Stromal cell of bone marrow (primary cell): ENCODE data around the gene ZNF334.

Experiments used
- DNase-seq: peaks from one replicate; pipeline ENCODE4 v3.0.0-alpha.2; 2012; ENCODE audit warnings: low read depth

Gene ZNF334

GRCh38 chr20:46512943-46513844 lies at the start of gene ZNF334:
Gene ZNF334 (minus strand): TSS chr20:46513559. CDS start chr20:46512102, 1,457 bp downstream.
- peak; percentile 13 for DNase-seq

DNA sequence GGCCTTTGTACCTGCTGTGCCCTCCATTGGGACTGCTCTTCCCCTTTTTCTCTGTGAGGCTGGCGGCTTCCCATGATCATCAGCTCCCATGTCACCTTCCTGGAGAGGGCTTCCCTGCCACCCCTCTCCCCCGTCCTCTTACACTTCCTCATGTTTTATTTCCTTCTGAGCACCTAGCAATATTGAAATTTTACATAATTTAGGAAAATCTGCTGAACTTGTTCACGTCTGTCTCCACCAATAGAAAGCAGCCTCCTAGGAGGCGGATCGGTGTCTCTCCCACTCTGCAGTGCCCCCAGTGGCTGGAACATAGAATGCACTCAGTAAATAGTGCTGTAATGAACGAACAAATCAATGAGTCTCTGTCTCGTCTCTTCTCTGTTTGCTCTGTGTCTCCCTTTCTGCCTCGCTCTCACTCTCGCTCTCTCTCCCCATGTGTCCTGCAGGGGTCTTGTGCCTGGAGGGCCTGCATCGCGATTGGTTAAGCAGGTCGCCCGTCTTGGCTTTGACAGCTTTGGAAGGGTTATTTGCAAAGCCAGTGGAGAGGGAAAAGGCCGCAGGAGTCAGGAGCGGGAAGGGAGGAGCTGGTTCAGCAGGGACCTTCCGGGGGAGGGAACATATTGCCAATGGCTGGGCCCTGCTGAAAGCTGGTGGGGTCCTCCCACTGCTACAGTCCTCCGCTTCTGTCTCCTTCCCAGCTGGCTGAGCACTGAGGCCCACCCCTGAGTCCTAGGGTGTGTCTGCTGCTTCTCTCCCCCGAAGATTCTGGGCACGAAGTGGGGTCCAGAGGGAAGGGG lies 49.2 kb upstream of the ZNF334 start:
- peak; percentile 40 for DNase-seq

DNA sequence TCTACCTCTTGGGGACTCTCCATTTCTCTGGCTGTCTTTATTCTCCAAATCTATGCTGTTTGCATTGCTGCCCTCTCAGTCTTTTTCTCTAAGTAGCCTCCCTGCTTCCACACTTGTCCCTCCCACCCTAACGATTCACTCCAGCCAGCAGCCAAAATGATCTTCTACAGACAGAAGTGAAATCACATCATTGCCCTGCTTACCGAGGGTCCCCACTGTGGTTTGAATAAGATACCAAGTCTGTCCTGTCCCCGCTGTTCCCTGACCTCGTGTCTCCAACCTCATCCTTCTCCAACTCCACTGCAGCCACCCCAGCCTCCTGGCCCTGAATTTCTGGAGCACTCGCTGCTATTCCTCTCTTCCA lies 48.6 kb upstream of the ZNF334 start:
- no peak for DNase-seq

DNA sequence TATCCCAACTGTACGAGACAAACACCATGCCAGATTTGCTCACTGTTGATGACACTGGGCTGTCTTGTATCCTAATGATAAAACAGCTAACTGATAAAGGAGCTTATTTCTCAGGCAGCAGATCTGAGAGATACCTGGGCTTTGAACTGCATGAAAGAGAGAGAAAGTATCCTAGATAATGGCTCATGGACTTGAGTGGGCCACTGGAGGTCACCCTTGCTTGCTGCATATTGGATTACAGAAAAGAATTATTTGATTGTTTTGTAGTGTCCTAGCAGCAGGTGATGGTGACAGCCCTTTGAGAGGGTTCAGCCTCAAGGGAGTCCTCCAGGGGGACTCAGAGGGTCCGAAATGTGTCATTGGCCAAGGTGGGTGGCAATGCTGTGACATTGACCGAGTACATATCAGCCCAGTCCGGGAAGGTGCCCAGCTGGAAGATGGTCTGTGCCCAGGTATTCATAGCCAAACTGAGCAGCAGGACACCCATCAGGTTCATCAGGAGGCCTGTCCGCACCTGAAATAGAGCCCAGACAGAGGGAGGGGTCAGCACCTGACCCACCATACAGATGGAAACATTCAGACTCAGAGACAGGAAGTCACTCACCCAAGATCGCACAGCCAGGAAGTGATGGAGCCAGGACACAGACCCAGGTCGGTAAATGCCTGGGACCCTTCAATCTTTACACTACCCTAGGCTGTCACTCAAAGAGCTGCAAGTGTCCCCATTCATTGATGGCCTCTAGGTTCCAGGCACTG lies 46.5 kb upstream of the ZNF334 start:
- no peak for DNase-seq

GRCh38 chr20:46559001-46559400 lies 45.6 kb upstream of the ZNF334 start:
- DNase-seq, result no peak

- DNase-seq, result peak; percentile 96
These were observed 45.2 kb upstream of the ZNF334 start for GRCh38 chr20:46558511-46558959.

DNA sequence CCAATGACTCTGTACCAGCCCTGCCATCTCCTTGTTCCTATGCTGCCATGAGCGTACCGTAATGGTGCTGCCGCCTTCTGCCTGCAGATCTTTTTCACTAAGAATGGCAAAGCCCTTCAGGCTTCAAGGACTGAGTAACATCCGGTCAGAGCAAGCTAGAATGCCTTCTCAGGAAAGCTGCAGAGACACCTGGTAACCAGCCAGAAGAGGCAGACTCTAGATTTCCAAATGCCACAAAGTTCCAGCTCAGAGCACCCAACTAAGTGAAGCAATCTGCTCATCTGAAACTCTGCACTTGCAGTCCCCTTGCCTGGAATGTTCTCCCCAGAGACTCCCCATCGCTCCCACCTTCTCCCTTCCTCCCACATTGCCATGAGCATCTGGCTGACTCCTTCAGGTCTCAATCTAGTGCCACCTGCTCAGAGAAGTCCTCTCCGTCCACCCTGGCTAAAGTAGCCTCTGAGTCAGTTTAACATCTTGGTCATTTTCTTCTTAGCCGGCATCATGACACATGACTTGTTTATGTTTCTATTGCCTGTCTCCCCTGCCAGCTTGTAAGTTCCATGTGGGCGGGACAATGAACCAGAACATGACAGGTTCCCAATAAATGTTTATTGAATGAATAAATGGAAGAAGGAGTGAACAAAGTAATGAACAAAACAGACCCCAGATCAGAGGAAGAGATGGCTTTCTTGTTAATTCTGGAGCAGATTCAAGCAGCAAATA lies 44.0 kb upstream of the ZNF334 start:
- peak; percentile 77 for DNase-seq

GRCh38 chr20:46555370-46555956 lies 42.1 kb upstream of the ZNF334 start:
- no peak for DNase-seq

DNA sequence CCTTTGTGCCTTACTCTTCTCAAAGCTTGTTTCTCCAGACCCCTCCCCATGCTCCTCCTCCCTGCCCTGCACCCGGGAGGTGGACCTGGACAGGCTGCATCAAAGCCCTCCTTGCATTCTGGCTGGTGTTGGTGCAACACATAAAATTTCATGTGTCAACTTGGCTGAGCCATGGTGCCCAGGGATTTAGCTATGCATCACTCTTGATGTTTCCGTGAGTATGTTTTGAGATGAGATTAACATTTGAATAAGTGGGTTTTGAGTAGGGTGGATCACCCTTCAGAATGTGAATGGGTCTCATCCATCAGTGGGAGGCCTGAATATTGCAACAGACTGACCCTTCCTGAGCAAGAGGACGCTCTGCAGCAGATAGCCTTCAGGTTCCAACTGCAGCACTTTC lies 41.5 kb upstream of the ZNF334 start:
- no peak for DNase-seq

GRCh38 chr20:46553926-46554325 lies 40.6 kb upstream of the ZNF334 start:
- DNase-seq, result no peak

DNA sequence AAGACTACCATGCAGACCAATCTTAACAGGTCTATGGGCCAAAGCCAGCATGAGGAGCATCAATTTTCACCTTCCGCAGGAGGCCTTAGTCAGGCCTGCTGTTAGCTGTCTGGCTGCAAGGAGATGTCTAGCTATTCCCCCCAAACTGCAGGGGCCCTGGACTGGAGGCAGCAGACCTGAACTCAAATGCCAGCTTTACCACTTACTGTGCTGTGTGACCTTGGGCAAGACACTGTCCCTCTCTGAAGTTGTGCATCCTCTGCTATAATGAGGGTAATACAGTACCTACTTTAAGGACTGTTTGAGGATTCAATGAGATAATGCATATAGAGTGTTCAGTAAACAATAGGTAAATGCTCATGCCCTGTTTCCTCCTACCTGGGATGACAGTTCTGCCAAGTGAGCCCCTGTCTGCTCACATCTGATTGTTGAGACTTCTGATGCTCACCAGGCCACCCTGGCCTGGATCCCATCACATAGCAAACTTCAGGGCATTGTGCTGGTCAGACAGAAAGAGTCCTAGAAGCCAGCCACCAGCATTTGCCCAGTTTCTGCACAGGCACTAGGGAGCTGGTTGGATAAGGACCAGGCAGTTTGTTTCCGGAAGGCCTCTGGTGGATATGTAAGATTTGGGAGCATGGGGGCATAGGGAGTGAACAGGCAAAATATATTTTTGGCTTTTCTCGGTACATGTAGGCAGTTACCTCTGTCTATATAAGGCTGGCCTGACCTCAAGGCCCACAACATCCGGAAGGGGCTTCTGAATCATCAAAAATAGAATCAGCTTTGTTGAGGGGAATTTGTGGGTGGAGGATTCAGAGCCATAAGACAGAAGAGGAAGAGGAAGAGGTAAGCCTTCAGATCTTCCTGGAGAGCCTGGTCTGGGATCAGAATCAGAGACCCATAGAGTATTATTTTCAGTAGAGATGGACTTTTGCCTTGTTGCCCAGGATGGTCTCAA lies 39.4 kb upstream of the ZNF334 start:
- no peak for DNase-seq

GRCh38 chr20:46551522-46552381 lies 38.4 kb upstream of the ZNF334 start:
- no peak for DNase-seq

- DNase-seq, result no peak
These were observed 37.1 kb upstream of the ZNF334 start, which contains the start of gene OCSTAMP for GRCh38 chr20:46550461-46550860. Gene OCSTAMP (minus strand): TSS chr20:46550654. CDS start chr20:46550560, 94 bp downstream.

DNA sequence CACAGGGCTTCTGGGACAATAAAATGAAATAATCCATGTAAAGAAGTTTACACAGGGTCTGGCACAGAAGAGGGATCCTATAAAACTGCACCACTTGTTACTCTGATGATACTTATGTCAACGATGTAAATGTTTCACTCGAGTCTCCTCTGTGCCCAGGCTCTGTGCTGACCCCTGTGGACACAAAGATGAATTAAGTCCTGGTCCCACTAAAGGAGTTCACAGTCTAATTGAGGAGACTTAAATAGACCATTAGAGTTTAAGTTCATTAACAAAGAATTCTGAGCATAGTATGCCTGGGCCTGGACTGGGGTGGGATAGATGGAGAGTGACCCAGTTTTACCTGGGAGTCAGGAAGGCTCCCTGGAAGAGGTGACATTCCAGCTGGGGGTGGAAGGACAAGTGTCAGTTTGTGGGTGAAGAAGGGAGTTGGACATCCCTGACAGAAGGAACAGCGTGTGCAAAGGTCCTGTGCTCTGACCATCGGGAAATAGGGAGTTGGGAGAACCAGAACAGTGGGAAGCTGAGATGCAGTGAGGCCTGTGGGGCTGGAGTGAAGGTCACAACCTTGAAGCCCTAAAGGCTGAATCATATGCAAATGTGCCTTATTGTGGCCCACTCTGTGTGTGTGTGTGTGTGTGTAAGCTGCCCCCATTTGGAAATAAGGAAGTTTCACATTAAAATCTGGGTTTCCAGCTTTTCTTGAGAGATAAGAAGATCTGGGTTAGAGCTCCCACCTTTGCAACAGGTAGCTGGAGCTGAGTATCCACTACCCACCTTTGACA lies 36.0 kb upstream of the ZNF334 start:
- DNase-seq, result no peak

GRCh38 chr20:46548688-46549087 lies 35.3 kb upstream of the ZNF334 start:
- no peak for DNase-seq

DNA sequence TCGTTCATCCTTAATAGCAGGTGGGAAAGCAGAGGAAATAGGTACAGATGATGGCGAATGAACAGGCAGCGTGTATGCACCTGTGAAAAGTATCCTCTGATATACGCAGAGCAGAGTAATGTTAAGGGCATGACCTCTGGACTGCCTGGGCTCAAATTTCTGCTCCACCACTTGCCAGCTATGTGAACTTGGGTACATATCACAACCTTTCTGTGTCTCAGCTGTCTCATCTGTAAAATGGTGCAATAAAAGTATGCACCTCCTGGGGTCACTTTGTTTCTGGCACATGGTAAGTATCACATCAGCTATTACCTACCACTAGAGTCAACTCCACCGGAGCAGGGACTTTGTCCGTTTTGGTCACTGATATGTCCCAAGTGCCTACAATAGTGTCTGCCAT lies 34.6 kb upstream of the ZNF334 start:
- no peak for DNase-seq

DNA sequence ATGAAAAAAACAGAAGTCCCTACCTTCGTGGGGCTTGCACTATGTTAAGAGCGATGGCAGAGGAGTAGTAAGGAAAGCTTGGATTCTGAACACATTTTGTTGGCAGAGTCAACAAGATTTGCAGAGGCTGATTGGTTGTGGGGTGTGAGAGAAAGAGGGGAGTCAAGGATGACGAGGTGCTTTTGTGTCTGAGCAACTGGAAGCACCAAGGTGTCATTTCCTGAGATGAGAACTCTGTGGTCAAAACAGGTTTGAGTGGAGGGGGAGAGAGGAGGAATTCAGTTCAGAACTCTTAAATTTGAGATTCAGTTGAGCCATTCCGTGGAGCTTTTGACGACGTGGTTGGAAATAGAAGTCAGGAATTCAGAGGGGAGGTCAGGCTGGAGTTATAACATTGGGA lies 33.6 kb upstream of the ZNF334 start:
- DNase-seq, result no peak

DNA sequence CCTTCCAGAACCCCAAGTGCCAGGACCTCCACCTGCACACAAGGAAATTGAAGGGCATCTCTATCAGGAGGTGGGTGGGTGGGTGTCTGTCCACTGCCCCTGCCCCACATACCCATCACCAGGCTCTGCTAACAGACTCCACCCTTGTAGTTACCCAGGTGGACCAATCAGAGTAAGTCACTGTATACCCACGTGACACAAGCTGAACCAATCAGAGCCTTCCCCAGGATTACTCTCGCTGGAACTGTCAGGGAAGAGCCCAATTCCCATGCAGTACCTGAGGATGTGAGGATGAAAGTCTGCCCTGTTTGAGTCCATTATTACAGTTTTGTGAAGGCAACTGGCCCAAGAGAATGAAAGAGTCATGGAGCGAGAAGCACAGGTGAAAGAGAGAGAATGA lies 32.9 kb upstream of the ZNF334 start:
- DNase-seq, result no peak
